ENCODE measurements around the gene KCNQ1.

DNA sequence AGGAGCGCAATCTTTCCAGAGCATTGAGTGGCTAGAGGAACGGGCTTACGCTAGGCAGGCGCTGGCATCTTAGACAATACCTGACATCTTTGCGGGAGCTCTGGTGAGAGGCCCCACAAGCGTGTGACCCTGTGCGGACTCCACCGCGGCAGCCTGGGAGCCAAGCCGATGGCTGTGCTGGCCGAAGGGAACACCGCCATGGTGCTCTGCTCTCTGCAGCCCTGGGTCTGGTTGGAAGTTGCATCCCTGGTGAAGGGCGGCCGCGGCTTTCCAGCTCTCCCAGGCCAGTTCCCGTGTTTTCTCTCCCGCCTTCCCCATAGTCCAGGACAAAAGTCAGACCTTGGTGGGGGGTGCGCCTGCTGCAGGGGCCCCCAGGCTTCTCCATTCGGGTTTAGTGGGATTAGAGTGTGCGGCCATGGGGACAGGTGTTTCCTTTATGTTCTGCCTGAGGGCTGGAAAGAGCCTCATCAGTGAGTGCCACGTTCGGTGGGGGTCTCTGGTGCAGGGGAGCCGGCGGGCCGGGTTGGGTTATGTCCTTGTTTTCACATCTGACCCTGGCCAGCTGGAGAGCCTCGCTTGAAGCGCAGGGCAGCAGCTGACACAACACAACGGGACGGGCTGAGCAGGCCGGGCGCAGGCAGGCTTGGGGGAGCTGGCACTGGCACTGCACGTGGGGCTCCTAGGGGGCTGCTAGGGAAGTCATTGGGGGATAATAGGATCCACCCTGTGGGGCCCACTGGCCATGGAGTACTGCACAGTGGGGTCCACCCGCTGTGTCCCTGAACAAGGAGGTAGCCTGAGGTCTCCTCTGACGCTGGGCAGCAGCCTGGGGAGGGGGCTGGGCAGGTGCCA is 94.8 kb downstream of the KCNQ1 start:
- TF ChIP-seq, protein P1, sequence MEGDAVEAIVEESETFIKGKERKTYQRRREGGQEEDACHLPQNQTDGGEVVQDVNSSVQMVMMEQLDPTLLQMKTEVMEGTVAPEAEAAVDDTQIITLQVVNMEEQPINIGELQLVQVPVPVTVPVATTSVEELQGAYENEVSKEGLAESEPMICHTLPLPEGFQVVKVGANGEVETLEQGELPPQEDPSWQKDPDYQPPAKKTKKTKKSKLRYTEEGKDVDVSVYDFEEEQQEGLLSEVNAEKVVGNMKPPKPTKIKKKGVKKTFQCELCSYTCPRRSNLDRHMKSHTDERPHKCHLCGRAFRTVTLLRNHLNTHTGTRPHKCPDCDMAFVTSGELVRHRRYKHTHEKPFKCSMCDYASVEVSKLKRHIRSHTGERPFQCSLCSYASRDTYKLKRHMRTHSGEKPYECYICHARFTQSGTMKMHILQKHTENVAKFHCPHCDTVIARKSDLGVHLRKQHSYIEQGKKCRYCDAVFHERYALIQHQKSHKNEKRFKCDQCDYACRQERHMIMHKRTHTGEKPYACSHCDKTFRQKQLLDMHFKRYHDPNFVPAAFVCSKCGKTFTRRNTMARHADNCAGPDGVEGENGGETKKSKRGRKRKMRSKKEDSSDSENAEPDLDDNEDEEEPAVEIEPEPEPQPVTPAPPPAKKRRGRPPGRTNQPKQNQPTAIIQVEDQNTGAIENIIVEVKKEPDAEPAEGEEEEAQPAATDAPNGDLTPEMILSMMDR (IDR thresholded peaks at IDR 0.05), result no peak
- TF ChIP-seq POLR2A (IDR thresholded peaks at IDR 0.05), result no peak

Data from adrenal gland (tissue), 5 donors.